GM23338 (cell line): ENCODE data around the gene CTSF. TPM values are rescaled to one million over a fixed set of nuclear protein-coding genes. Genes with fewer than 3 reads are reported as not detected.

Experiments used
- ATAC-seq: fragments of 200-7000 bp; cut with Tn5 transposase; 3 replicates; pipeline ENCODE4 v1.9.1; 2020
- DNase-seq: peaks from one replicate; pipeline ENCODE4 v3.0.0-alpha.2; 2015; ENCODE audit warnings: low spot score
- H2AFZ ChIP-seq: fragments of 200-600 bp; sonication (generic); 2 replicates; pipeline ENCODE4 v1.8.0; 2016; ENCODE audit warnings: antibody characterized with exemption, mild to moderate bottlenecking, moderate library complexity
- H3F3A ChIP-seq: fragments of 200-600 bp; sonication (generic); replicated peaks from 2 replicates; pipeline ENCODE4 v1.8.0; 2017; ENCODE audit warnings: antibody characterized with exemption, mixed run types, low read depth
- H3K27ac ChIP-seq: fragments of 200-600 bp; sonication (generic); 2 replicates; pipeline ENCODE4 v1.6.1; 2016; ENCODE audit warnings: low read depth
- H3K27me3 ChIP-seq: fragments of 200-600 bp; sonication (generic); 2 replicates; pipeline ENCODE4 v1.8.0; 2016; ENCODE audit warnings: mild to moderate bottlenecking, mixed run types, moderate library complexity; ENCODE audit not compliant: insufficient read depth
- H3K36me3 ChIP-seq: fragments of 200-600 bp; sonication (generic); 2 replicates; pipeline ENCODE4 v1.8.0; 2016; ENCODE audit warnings: mild to moderate bottlenecking; ENCODE audit not compliant: insufficient read depth
- H3K4me1 ChIP-seq: fragments of 200-600 bp; sonication (generic); 2 replicates; pipeline ENCODE4 v1.8.0; 2016; ENCODE audit warnings: mild to moderate bottlenecking, moderate library complexity; ENCODE audit not compliant: insufficient read depth
- H3K4me2 ChIP-seq: fragments of 200-600 bp; sonication (generic); 2 replicates; pipeline ENCODE4 v1.7.1; 2017; ENCODE audit warnings: mixed run types
- H3K4me3 ChIP-seq: fragments of 200-600 bp; sonication (generic); 2 replicates; pipeline ENCODE4 v1.6.1; 2016; ENCODE audit warnings: mixed run types
- H3K79me2 ChIP-seq: fragments of 200-600 bp; sonication (generic); replicated peaks from 2 replicates; pipeline ENCODE4 v1.8.0; 2017; ENCODE audit warnings: mild to moderate bottlenecking; ENCODE audit not compliant: insufficient read depth
- H3K9me2 ChIP-seq: fragments of 200-600 bp; sonication (generic); 2 replicates; pipeline ENCODE4 v1.8.0; 2017; ENCODE audit not compliant: insufficient read depth
- H4K20me1 ChIP-seq: fragments of 200-600 bp; sonication (generic); replicated peaks from 2 replicates; pipeline ENCODE4 v1.8.0; 2017; ENCODE audit warnings: mild to moderate bottlenecking; ENCODE audit not compliant: insufficient read depth
- H3K27ac Mint-ChIP-seq: 2 replicates; pipeline ENCODE4 v1.8.0; 2020; ENCODE audit warnings: inconsistent platforms, mild to moderate bottlenecking, moderate library complexity, mixed read lengths
- H3K27me3 Mint-ChIP-seq: 3 replicates; pipeline ENCODE4 v1.8.0; 2022; ENCODE audit warnings: low read depth, mild to moderate bottlenecking, moderate library complexity, mixed read lengths, inconsistent platforms; ENCODE audit not compliant: insufficient read depth, poor library complexity
- H3K36me3 Mint-ChIP-seq: 3 replicates; pipeline ENCODE4 v1.8.0; 2021; ENCODE audit warnings: low read depth, mild to moderate bottlenecking, inconsistent platforms, moderate library complexity, mixed read lengths
- H3K4me1 Mint-ChIP-seq: 3 replicates; pipeline ENCODE4 v1.8.0; 2020; ENCODE audit warnings: mild to moderate bottlenecking, inconsistent platforms, mixed read lengths
- H3K4me3 Mint-ChIP-seq: 3 replicates; pipeline ENCODE4 v1.8.0; 2021; ENCODE audit warnings: moderate library complexity, mild to moderate bottlenecking, inconsistent platforms, mixed read lengths
- H3K9me3 Mint-ChIP-seq: 3 replicates; pipeline ENCODE4 v1.8.0; 2020; ENCODE audit warnings: moderate library complexity, mild to moderate bottlenecking, inconsistent platforms, mixed read lengths
- CREB1 ChIP-seq: fragments of 250-450 bp; sonication (Bioruptor Pico); IDR thresholded peaks from 2 replicates; pipeline ENCODE4 v1.5.0; 2020; ENCODE audit warnings: low read depth, mild to moderate bottlenecking, moderate library complexity
- ETS1 ChIP-seq: IDR thresholded peaks from 2 replicates; pipeline ENCODE4 v1.6.1; 2016; ENCODE audit warnings: antibody characterized with exemption
- EZH2 ChIP-seq: fragments of 200-600 bp; sonication (generic); IDR thresholded peaks from one replicate; pipeline ENCODE4 v1.8.0; 2017; ENCODE audit warnings: antibody characterized with exemption, mild to moderate bottlenecking, low read depth; ENCODE audit not compliant: unreplicated experiment
- EZH2phosphoT487 ChIP-seq: fragments of 200-600 bp; sonication (generic); IDR thresholded peaks from one replicate; pipeline ENCODE4 v1.8.1; 2018; ENCODE audit warnings: antibody characterized with exemption; ENCODE audit not compliant: unreplicated experiment
- JUNB ChIP-seq: IDR thresholded peaks from one replicate; pipeline ENCODE4 v1.6.1; 2016; ENCODE audit warnings: antibody characterized with exemption; ENCODE audit not compliant: unreplicated experiment
- NANOG ChIP-seq: IDR thresholded peaks from 2 replicates; pipeline ENCODE4 v1.6.1; 2016; ENCODE audit warnings: antibody characterized with exemption, borderline replicate concordance
- POLR2AphosphoS5 ChIP-seq: IDR thresholded peaks from 2 replicates; pipeline ENCODE4 v1.6.1; 2016; ENCODE audit warnings: antibody characterized with exemption, low read depth
- STAT1 ChIP-seq: IDR thresholded peaks from one replicate; pipeline ENCODE4 v1.6.1; 2016; ENCODE audit warnings: antibody characterized with exemption; ENCODE audit not compliant: unreplicated experiment
- ZNF114 ChIP-seq: fragments of 250-450 bp; sonication (Bioruptor Pico); IDR thresholded peaks from 2 replicates; pipeline ENCODE4 v1.5.0; 2020; ENCODE audit warnings: mild to moderate bottlenecking, moderate library complexity
- ZNF331 ChIP-seq: fragments of 250-450 bp; sonication (Bioruptor Pico); IDR thresholded peaks from 2 replicates; pipeline ENCODE4 v1.5.0; 2020; ENCODE audit warnings: low read depth, mild to moderate bottlenecking, moderate library complexity
- polyA plus RNA-seq: library from polyadenylated mRNA; unstranded; fragments of >200 nt; fragmentation: Nextera tagmentation; extraction: Ambion mirVana; gene quantifications from 2 replicates; pipeline ENCODE4 v1.2.1, GENCODE V29; 2016
- total RNA-seq: library from RNA; depleted of rRNA; stranded (reverse); fragments of >200 nt; shearing (Covaris generic); gene quantifications from 2 replicates; pipeline ENCODE4 v1.2.3, GENCODE V29; 2014
- TF ChIP-seq, protein P1 (sequence below), 2 experiments: fragments of 200-600 bp in 1 of 2; sonication (generic) in 1 of 2; conservative IDR thresholded peaks; 2 replicates each; pipeline versions ENCODE4 v1.5.1 to v1.6.1; 2016 to 2017; ENCODE audit warnings: antibody characterized with exemption in 2 of 2, low read depth in 2 of 2, mild to moderate bottlenecking in 2 of 2, moderate library complexity in 1 of 2
- TF ChIP-seq, protein P2 (sequence below): fragments of 250-450 bp; sonication (Bioruptor Pico); IDR thresholded peaks from 2 replicates; pipeline ENCODE4 v1.5.0; 2020; ENCODE audit warnings: mild to moderate bottlenecking, moderate library complexity
- TF ChIP-seq, protein P3 (sequence below): IDR thresholded peaks from one replicate; pipeline ENCODE4 v1.6.1; 2018; ENCODE audit warnings: antibody characterized with exemption; ENCODE audit not compliant: unreplicated experiment

CTSF gene
- total and polyA plus RNA-seq, 2 experiments from 2014 or later = 20.4 to 51.1 TPM

GRCh38 chr11:66561975-66562248 lies 6.5 kb downstream of the CTSF start:
- H4K20me1 ChIP-seq = no peaks in the 10 kb centered on the region
- ATAC-seq = no peak
- H3F3A ChIP-seq = 0 out of 2 replicates have a peak, but pooled peaks cover 3% of the 10 kb centered on the region
- Mint-ChIP-seq H3K9me3 (no peaks in the 10 kb centered on the region), H3K36me3 (peaks cover 14% of the 10 kb centered on the region), H3K27ac (no peak overlapping the region), H3K27me3 (peaks cover 15% of the 10 kb centered on the region), H3K4me3 (no peak overlapping the region), H3K4me1 (no peaks in the 10 kb centered on the region; the same call in 2 of the 3 replicates)
- TF ChIP-seq ETS1 = no peak
- TF ChIP-seq, protein P1, sequence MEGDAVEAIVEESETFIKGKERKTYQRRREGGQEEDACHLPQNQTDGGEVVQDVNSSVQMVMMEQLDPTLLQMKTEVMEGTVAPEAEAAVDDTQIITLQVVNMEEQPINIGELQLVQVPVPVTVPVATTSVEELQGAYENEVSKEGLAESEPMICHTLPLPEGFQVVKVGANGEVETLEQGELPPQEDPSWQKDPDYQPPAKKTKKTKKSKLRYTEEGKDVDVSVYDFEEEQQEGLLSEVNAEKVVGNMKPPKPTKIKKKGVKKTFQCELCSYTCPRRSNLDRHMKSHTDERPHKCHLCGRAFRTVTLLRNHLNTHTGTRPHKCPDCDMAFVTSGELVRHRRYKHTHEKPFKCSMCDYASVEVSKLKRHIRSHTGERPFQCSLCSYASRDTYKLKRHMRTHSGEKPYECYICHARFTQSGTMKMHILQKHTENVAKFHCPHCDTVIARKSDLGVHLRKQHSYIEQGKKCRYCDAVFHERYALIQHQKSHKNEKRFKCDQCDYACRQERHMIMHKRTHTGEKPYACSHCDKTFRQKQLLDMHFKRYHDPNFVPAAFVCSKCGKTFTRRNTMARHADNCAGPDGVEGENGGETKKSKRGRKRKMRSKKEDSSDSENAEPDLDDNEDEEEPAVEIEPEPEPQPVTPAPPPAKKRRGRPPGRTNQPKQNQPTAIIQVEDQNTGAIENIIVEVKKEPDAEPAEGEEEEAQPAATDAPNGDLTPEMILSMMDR (conservative IDR thresholded peaks at IDR 0.05; ENCODE audit: low read depth in 2 of 2) = no peak
- TF ChIP-seq POLR2AphosphoS5 = no peak
- TF ChIP-seq ZNF114 (CRISPR knock-in tag) = no peak
- TF ChIP-seq ZNF331 (CRISPR knock-in tag) = no peak
- no peak for TF ChIP-seq EZH2
- TF ChIP-seq, protein P2, sequence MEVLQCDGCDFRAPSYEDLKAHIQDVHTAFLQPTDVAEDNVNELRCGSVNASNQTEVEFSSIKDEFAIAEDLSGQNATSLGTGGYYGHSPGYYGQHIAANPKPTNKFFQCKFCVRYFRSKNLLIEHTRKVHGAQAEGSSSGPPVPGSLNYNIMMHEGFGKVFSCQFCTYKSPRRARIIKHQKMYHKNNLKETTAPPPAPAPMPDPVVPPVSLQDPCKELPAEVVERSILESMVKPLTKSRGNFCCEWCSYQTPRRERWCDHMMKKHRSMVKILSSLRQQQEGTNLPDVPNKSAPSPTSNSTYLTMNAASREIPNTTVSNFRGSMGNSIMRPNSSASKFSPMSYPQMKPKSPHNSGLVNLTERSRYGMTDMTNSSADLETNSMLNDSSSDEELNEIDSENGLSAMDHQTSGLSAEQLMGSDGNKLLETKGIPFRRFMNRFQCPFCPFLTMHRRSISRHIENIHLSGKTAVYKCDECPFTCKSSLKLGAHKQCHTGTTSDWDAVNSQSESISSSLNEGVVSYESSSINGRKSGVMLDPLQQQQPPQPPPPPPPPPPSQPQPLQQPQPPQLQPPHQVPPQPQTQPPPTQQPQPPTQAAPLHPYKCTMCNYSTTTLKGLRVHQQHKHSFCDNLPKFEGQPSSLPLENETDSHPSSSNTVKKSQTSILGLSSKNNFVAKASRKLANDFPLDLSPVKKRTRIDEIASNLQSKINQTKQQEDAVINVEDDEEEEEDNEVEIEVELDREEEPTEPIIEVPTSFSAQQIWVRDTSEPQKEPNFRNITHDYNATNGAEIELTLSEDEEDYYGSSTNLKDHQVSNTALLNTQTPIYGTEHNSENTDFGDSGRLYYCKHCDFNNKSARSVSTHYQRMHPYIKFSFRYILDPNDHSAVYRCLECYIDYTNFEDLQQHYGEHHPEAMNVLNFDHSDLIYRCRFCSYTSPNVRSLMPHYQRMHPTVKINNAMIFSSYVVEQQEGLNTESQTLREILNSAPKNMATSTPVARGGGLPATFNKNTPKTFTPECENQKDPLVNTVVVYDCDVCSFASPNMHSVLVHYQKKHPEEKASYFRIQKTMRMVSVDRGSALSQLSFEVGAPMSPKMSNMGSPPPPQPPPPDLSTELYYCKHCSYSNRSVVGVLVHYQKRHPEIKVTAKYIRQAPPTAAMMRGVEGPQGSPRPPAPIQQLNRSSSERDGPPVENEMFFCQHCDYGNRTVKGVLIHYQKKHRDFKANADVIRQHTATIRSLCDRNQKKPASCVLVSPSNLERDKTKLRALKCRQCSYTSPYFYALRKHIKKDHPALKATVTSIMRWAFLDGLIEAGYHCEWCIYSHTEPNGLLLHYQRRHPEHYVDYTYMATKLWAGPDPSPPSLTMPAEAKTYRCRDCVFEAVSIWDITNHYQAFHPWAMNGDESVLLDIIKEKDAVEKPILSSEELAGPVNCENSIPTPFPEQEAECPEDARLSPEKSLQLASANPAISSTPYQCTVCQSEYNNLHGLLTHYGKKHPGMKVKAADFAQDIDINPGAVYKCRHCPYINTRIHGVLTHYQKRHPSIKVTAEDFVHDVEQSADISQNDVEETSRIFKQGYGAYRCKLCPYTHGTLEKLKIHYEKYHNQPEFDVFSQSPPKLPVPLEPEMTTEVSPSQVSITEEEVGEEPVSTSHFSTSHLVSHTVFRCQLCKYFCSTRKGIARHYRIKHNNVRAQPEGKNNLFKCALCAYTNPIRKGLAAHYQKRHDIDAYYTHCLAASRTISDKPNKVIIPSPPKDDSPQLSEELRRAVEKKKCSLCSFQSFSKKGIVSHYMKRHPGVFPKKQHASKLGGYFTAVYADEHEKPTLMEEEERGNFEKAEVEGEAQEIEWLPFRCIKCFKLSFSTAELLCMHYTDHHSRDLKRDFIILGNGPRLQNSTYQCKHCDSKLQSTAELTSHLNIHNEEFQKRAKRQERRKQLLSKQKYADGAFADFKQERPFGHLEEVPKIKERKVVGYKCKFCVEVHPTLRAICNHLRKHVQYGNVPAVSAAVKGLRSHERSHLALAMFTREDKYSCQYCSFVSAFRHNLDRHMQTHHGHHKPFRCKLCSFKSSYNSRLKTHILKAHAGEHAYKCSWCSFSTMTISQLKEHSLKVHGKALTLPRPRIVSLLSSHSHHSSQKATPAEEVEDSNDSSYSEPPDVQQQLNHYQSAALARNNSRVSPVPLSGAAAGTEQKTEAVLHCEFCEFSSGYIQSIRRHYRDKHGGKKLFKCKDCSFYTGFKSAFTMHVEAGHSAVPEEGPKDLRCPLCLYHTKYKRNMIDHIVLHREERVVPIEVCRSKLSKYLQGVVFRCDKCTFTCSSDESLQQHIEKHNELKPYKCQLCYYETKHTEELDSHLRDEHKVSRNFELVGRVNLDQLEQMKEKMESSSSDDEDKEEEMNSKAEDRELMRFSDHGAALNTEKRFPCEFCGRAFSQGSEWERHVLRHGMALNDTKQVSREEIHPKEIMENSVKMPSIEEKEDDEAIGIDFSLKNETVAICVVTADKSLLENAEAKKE (CRISPR knock-in tag) = no peak
- TF ChIP-seq JUNB = no peak
- TF ChIP-seq CREB1 (CRISPR knock-in tag) = no peak
- TF ChIP-seq EZH2phosphoT487 = no peak
- TF ChIP-seq NANOG = no peak
- TF ChIP-seq STAT1 = no peak
- TF ChIP-seq, protein P3, sequence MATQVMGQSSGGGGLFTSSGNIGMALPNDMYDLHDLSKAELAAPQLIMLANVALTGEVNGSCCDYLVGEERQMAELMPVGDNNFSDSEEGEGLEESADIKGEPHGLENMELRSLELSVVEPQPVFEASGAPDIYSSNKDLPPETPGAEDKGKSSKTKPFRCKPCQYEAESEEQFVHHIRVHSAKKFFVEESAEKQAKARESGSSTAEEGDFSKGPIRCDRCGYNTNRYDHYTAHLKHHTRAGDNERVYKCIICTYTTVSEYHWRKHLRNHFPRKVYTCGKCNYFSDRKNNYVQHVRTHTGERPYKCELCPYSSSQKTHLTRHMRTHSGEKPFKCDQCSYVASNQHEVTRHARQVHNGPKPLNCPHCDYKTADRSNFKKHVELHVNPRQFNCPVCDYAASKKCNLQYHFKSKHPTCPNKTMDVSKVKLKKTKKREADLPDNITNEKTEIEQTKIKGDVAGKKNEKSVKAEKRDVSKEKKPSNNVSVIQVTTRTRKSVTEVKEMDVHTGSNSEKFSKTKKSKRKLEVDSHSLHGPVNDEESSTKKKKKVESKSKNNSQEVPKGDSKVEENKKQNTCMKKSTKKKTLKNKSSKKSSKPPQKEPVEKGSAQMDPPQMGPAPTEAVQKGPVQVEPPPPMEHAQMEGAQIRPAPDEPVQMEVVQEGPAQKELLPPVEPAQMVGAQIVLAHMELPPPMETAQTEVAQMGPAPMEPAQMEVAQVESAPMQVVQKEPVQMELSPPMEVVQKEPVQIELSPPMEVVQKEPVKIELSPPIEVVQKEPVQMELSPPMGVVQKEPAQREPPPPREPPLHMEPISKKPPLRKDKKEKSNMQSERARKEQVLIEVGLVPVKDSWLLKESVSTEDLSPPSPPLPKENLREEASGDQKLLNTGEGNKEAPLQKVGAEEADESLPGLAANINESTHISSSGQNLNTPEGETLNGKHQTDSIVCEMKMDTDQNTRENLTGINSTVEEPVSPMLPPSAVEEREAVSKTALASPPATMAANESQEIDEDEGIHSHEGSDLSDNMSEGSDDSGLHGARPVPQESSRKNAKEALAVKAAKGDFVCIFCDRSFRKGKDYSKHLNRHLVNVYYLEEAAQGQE = no peak
- no peak overlapping the region for H3K4me2 ChIP-seq
- no peaks in the 10 kb centered on the region for H3K36me3 ChIP-seq
- no peaks in the 10 kb centered on the region for H3K27me3 ChIP-seq
- H3K27ac ChIP-seq = no peak overlapping the region
- 0 out of 2 replicates have a peak, but pooled peaks cover 4% of the 10 kb centered on the region for H3K4me1 ChIP-seq
- no peak for DNase-seq
- H2AFZ ChIP-seq = no peak overlapping the region
- H3K9me2 ChIP-seq = no peaks in the 10 kb centered on the region
- H3K79me2 ChIP-seq = no peaks in the 10 kb centered on the region
- H3K4me3 ChIP-seq = no peak overlapping the region
